GM18508 (cell line): Measurements from ENCODE around the gene TNFRSF4.

ENCODE experiments used
- ATAC-seq: cut with Tn5 transposase; IDR thresholded peaks from one replicate; pipeline ENCODE4 v1.9.1; 2021; ENCODE audit warnings: moderate number of reproducible peaks; ENCODE audit not compliant: insufficient read depth, unreplicated experiment

The TNFRSF4 gene

DNA sequence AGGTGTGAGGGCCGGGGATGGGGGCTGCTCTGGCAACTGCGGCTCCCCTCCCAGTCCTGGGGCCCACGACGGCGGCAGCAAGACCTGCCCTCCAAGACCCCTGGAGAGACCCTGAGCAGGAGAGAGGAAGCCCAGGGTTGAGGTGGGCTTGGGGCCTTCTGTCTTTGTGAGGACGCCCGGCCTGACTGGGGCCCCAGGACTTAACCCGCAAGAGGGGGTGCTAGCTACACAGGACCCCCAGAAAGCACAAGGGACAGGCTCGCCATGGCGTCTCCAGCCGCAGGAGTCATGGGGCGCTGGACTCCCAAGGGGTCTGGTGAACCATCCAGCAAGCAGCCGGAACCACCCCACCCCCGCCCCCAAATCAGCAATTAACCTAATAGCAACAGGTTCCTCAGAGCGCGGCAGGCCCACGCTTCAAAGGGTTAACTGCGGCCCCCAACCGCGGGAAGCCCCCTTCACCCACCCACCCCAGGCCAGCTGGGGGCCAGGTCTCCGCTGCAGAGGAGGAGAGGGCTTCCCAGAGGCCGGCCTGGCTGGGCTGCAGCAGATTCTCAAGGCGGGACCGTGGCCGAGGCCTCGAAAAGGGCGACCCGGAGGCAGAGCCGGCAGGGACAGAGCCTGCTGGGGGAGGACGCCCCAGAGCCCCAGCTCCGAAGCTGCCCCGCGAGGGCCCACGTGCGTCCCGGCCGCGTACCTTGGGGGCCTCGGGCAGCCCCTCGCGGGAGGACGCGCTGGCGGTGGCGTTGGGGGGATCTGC, 32.0 kb upstream of the TNFRSF4 start:
- ATAC-seq = no peak

DNA sequence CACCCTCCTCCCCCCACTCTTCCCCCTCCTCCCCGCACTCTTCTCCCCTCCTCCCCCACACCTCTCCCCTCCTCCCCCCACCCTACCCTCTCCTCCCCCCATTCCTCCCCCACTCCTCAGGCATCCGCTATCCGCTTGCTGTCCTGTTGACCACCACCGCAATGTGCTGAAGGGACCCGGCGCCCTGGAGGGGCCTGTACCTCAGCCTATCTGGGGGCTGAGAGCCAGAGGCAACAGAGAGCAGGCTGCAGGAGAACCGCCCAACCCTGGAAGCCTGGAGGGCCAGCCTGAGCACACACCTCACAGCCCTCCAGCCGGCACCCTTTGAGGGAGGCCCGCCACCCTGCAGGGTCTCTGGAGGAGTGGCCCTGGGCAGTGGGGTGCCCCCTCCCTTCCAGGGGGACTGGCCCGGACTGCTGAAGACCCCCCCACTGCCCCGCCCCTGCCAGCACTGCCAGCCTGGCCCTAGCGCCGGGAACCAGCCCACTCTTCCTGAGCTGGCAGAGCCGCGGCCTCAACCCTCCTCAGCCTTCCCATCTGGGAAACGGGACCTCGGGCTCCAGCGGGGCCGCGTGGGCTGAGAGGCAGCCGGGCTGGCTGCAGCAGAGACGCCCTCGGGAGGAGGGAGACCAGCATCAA, 31.3 kb upstream of the TNFRSF4 start:
- ATAC-seq = no peak

DNA sequence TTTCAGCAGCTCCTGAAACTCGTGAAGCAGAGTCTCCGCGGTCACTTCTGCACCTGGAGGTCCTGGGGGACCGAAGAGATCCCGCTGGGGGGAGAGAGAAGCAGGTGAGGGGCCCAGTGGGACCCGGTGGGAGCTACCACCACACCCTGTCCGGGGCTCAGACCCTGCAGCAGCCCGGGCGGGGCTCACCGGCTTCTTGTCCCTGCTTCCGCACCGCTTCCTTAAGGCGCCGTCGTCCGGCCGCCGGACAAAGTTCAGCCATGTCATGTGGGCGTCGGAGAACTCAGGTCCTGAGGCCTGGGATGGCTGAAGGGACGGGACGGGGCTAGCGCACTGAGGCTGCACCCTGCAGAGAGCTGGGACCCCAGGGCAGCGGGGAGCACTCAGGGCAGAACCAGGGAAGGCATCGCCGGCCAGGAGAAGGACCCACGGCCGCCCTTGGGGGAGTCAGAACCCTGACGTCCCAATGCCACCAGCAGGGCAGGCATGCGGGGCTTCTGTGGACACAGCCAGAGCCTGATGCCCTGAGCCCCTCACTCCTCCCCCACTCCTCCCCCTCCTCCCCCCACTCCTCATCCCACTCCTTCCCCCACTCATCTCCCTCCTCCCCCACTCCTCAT, 30.3 kb upstream of the TNFRSF4 start:
- no peak for ATAC-seq

DNA sequence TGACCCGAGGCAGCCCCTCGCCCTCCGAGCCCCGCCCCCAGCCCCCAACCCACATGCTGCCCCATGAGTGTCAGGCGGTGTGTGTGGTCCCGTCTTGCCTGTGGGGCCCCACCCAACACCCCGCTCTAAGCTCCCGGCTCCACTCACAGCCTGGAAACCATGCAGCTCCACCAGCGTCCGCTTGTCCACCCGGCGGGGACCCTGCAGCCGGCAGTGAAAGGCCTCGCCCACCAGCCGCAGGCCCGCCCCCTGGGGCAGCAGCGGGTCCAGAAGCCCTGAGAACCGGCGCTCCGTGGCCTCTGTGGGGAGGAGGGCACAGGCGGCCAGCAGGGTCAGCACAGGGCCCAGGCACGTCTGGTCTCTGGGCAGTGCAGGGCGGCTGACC, 29.8 kb upstream of the TNFRSF4 start:
- no peak for ATAC-seq

DNA sequence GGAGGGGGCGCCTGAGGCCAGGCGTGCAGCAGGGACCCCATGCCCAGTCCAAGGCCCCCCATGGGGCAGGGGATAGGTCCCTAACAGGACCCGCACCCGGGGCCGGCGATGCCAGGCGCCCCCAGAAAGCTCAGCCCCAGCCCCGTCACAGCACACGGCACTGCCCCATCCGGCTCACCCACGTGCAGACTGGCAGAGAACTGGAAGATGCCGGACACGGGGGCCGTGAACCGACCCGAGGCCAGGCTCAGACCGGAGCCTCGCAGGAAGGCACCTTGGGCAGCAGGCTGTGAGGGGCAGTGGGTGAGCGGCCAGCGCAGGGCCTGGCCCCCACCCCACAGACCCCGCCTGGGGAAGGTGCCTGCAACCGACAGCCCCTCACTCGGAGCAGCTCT, 29.3 kb upstream of the TNFRSF4 start:
- ATAC-seq = no peak

DNA sequence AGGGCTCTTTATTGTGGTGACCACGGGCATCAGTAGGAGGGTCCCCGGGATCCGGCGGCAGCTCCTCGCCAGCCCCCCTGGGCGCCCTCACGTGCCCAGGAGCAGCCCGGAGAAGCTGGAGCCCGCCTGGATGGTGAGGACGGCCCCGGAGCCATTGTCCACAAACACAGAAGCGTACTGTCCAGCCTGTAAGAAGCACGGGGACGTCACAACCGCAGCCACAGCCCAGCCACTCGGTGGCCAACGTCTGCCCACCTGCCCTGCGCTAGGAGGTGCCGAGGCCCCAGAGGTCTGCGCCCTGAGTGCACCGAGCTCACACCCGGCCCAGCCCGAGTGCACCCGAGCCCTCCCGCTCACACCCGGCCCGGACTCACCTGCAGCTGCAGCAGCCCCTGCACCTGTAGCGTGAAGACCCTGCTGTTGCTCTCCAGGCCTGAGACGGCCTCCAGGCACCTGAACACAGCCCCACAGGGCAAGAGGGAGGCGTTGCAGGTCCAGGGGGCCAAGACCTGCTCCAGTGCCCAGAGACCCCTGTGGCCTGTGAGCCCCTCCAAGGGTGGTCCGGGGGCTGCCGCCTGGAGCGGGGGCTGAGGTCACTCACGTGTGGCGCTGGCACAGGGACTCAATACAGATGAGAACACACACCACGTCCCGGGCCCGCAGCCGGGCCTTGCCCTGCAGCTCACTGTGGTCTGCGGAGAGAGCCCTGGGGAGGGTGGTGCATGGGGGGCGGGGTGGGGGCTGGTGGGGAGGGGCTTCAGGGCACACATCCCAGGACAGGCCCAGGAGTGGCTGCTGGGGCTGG, 28.7 kb upstream of the TNFRSF4 start:
- ATAC-seq = no peak

DNA sequence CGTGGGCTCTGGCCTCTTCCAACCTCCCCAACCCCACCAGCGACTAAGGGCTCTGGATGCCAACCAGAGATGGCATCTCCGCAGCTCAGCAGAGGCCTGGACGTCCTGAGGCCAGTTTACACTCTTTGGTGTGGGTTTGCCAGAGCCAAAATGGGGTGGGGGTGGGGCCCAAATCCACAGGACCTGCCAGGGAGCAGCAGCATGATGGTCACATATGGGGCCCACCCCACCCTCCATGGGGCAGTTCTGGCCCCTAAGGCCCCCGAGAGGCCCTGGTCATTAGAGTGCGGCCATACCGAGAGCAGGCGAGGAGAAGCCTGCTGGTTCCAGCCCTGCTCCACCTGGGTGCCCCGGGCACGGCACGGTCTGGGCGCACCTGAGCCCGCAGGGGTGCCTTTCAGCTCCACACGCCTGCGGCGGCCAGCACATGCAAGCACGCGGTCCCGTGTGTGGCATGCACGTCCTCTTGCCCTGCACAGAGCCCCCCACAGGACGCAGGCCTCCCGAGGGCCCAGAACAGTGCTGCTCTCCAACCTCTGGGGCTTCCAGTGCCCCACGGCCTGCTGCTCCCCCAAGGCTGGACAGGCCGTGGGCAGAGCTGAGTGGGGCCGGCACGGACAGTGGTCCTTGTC, 27.8 kb upstream of the TNFRSF4 start:
- ATAC-seq = no peak

DNA sequence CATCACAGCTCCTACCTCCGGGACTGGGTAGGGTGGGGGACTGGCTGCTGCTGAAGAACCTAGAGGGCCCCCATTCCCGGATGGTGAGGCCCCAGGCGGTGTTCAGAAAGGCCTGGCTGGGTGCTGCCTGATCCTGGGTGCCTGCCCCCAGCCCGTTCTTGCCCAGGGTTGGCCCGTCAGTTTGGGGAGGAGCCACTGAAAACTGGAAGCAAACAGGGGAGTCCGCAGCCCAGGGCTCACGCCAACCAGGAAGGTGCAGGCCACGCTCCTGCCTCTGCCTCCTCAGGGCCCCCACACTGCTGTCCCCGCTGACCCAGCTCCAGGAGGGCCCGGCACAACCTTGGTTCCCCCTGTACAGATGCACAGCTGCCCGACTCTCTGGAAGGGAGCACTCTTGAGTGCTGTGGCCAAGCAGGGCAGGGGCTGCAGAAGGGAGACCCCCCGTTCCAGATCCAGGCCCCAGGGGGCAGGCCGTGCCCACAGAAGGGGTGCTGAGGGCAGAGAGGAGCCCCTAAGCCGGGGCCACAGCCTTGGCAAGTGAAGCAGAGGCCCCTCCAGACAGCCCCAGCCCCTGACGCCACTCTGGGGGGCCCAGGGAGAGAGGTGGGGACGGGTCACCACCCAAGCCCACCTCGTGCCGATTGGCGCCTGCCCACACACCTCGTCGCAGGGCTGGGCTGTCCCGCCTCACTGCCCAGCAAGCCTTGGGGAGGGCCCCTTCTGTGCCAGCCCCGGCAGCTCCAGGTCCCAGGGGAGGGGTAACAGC, 27.1 kb upstream of the TNFRSF4 start:
- no peak for ATAC-seq

DNA sequence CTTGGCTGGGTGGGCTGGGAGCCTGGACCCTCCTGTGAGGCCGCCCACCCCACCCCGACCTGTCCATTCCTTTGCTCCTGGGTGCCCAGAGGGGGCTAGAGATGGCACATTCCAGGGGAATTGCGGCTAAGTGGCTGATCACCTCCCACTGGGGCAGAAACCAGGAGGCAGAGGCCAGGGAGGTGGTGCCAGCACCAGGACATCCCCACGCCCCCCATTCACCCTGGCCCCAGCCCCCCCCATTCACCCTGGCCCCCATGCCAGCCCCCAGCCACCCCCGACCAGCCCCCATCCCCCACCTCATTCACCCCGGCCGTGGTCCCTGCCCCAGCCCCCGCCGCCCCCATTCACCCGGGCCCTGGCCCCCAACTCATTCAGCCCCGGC, 26.4 kb upstream of the TNFRSF4 start:
- no peak for ATAC-seq

DNA sequence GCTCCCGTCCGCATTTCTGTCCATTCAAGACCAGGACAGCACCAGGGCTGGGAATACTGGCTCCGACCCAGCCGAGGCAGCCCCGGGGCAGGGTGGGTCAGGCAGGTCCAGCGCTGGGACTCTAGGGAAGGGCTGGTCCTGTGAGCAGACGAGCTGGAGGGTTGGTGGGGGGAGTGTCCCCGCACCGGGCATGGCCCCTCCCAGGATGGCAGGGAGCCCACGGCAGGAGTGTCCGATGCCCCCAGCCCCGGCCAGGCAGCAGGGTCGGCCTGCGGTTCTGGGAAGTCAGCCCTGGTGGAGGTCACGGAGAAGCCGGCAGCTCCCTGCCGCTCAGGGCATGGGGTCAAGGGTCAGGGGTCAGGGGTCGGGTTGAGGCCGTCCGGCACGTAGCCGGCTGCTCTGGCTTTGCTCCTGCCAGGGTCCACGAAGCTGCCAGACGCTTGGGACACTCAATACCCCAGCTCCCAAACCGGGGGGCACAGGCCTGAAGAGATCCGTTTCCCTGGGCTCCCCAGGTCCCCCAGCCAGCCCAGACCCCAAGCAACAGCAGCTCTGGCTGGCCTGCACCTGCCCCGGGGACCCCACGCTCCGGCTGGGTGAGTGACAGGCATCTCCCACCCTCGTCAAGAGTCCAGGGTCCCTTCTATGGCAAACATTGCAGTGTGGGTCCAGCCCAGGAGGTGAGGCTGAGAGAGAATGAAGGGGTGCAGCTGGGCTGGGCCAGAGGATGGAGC, 25.8 kb upstream of the TNFRSF4 start:
- no peak for ATAC-seq

DNA sequence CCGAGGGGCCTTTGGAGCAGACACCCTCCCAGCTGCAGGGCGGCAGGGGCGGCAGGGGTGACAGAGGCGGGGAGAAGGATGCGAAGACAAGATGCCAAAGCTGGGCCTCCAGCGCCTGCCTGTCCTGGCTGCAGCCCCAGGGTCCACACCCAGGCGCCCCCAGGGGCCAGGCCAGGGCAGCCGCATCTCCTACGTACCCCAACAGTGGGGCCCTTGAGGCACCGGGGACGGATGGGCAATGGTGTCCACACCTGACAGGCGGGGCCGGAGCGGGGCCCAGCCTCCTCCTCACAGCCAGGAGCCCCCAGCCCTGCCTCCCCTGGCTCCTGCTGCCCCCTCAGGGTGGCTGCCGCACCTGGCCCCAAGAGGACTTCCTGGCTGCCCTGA, 25.3 kb upstream of the TNFRSF4 start:
- no peak for ATAC-seq

DNA sequence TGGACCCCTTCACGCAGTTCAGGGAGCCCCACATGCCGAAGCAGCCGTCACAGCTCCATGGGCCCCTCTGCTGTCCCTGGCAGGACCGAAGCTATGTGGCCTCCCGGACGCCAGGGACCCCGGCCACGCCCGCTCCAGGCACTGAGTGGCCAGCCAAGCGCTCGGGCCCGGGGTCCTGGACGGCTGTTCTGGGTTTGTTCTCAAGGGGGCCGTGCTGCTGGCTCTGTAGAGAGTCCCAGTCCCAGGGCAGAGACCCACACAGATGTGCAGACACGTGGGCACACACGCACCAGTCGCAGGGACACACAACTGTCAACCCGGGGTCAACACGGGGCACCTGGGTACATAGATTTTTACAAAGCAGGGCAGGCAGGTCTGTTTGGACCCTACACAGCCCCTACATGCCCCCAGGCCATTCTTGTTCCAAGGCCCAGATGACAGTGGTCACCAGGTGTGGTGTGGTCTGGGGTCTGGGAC, 24.8 kb upstream of the TNFRSF4 start:
- no peak for ATAC-seq

DNA sequence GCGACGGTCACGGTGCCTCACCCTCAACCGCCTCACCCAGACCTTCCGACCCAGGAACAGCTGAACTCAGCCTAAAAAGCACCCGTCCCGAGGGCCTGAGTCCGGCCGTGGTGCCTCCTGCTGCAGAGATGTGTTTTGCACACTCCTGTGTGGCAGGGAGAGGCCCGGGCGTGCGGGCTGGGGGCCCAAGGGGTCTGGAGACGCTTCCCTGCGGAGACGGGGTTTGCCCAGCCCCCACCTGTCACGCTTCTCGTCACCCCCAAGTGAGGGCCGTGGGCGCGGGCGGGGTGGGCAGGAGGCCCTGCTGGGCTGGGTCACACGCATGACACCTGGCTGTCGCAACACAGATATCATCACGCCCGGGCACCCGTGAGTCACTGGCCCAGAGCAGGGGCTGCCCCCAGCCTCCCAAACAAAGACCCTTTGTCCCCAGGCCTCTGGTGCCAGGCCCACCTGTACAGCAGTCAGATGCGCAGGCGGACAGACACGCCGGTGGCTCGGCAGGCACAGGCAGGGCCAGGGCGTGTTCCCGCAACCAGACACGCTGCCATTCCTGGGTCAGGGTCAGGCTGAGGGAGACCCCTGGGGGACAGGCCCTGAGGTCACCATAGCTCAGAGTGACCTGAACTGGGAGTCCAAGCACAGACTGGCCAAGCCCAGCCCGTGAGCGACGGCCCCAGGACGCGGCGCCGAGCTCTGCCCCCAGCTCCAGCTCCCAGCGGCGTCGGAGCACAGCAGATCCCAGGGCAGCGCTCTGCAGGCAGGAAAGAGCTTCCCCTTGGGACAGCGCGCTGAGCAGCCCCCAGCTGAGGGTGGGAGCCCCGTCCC, 24.1 kb upstream of the TNFRSF4 start:
- ATAC-seq = no peak

DNA sequence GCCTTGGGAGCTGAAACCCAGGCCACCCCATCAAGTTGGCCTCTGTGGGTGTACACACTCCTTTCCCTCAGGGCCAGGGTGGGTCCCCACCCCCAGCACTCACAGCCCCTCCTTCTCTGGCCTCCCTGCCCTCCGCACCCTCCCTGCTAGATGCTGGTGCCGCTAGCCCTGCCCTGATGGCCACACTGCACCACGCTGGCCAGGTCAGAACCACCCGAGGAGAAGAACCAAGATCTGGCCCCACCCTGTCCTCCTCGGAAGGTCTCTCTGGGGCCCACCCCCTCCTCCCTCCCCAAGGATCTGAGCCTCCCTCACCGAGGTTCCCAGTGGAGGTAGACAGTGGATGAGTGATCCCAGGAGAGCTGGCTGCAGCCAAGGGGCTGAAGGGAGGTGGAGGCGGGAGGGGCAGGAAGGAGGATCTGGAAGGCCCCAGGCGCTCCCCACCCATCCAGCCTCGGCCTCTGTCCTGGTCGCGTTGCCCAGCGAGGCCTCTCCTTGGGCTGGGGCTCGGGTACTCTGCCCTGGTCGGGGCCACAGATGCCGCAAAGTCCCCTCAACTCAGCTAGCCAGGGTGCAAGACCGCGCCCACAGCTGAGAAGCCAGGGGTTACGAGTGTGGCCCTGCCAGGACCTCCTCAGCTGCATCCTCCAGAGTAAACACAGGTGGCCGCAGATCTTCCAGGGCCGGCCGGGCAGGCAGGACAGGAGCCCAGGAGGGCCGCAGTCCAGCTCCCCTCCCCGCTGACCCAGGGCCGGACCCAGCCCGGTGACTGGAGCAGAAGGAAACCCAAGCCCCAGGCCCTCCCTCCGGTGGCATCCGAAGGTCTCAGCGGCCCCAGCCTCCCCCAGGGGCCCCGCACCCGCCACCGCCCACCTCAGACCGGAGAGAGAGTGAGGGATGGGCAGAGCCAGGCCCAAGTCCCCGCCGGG, 23.3 kb upstream of the TNFRSF4 start:
- no peak for ATAC-seq

DNA sequence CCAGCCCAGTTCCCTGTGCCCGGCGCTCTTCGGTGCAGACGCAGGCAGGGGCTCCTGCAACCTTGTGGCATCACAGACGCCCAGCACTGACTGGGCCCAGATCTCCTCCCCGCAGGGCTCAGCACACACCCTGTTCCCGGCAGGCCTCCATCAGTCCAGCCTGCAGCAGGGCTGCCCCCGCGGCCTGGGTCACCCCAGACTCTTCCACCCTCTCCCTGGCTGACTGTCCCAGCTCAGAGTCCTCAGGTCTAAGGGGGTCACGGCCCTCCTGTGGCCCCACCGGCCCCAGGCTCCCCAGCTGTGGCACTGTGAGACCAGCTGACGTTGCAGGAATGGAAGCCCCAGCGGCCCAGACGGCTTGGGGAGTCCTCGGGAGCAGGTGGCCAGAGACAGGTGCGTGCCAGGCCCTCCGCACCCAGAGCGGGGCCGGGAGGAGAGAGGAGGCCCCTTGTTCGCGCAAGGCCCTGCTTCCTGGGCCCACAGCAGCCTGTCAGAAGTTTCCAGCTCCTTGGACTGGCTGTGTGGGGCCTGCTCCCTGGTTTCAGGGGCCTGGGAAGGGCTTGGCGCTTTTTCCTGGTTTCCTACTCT, 22.3 kb upstream of the TNFRSF4 start:
- no peak for ATAC-seq

DNA sequence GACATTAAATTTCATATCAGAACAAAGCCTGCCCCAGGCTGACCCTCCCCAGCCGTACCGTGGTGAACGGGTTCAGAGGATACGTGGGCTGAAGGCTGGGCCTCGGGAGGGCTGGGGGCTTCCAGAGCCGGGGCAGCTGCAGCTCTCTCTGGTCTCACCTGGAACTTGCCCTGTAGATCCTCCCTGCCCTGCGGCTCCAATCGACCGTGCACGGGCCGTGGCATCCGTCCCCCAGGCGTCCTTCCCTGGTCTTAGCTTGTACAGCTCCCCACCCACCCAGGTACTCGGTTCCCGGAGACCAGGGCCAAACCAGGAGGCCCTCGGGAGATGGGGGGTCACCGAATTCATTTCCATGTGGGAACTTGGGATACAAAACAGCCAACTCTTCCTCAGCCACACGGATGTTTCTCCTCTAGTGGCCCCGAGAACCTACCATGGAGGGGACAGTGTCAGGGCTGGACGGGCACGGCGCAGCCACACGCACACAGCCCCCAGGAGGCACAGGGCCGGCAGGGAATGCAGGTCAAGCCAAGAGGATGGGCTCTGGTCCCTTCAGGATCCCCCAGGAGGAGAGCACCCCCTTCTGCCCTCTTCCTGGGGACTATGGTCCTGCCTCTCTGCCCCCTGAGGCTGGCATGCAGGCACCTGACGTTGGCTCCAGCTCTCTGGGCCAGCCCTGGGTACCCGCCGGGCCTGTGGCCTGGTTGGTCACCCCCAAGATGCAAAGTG, 21.2 kb upstream of the TNFRSF4 start:
- ATAC-seq = no peak
